Measurements from ENCODE around the gene ELOVL5.

ELOVL5 gene

GRCh38 chr6:53299331-53300005 lies 49.3 kb downstream of the ELOVL5 start:
- H3K27me3 ChIP-seq (ENCODE audit: insufficient read depth, poor library complexity, severe bottlenecking): no peaks in the 10 kb centered on the region
- H3K27ac ChIP-seq (replicated peaks): no peak overlapping the region
- TF ChIP-seq CTCF (IDR thresholded peaks at IDR 0.05; ENCODE audit: insufficient read depth, low read length): no peak
- no peak for TF ChIP-seq REST (IDR thresholded peaks at IDR 0.05; ENCODE audit: insufficient replicate concordance, low read depth)
- no peak for TF ChIP-seq POLR2AphosphoS5 (IDR thresholded peaks at IDR 0.05; ENCODE audit: low read depth)
- no peak for TF ChIP-seq SPI1 (IDR thresholded peaks at IDR 0.05; ENCODE audit: borderline replicate concordance, low read depth)
- TF ChIP-seq GABPA (IDR thresholded peaks at IDR 0.05; ENCODE audit: low read depth): no peak
- no peak overlapping the region for H3K4me3 ChIP-seq (replicated peaks; ENCODE audit: insufficient read depth, low read length)
- DNase-seq (ENCODE audit: low read depth in 1 of 2, low spot score in 1 of 2): no peak

GRCh38 chr6:53297004-53297403 lies 51.7 kb downstream of the ELOVL5 start:
- DNase-seq (ENCODE audit: low read depth in 1 of 2, low spot score in 1 of 2): no peak
- TF ChIP-seq CTCF (IDR thresholded peaks at IDR 0.05; ENCODE audit: insufficient read depth, low read length): no peak
- Histone ChIP-seq H3K4me3 (replicated peaks; ENCODE audit: insufficient read depth, low read length) (no peak overlapping the region), H3K27ac (replicated peaks) (no peak overlapping the region), H3K27me3 (ENCODE audit: insufficient read depth, poor library complexity, severe bottlenecking) (no peaks in the 10 kb centered on the region)

GRCh38 chr6:53295176-53295575 lies 53.6 kb downstream of the ELOVL5 start:
- no peak overlapping the region for H3K27ac ChIP-seq (replicated peaks)
- no peak for TF ChIP-seq POLR2AphosphoS5 (IDR thresholded peaks at IDR 0.05; ENCODE audit: low read depth)
- TF ChIP-seq GABPA (IDR thresholded peaks at IDR 0.05; ENCODE audit: low read depth): no peak
- no peak for TF ChIP-seq SPI1 (IDR thresholded peaks at IDR 0.05; ENCODE audit: borderline replicate concordance, low read depth)
- TF ChIP-seq CTCF (IDR thresholded peaks at IDR 0.05; ENCODE audit: insufficient read depth, low read length): no peak
- TF ChIP-seq REST (IDR thresholded peaks at IDR 0.05; ENCODE audit: insufficient replicate concordance, low read depth): no peak
- no peak overlapping the region for H3K4me3 ChIP-seq (replicated peaks; ENCODE audit: insufficient read depth, low read length)
- H3K27me3 ChIP-seq (ENCODE audit: insufficient read depth, poor library complexity, severe bottlenecking): no peaks in the 10 kb centered on the region
- no peak for DNase-seq (ENCODE audit: low read depth in 1 of 2, low spot score in 1 of 2)

- TF ChIP-seq GABPA (IDR thresholded peaks at IDR 0.05; ENCODE audit: low read depth): no peak
- no peak for TF ChIP-seq REST (IDR thresholded peaks at IDR 0.05; ENCODE audit: insufficient replicate concordance, low read depth)
- TF ChIP-seq CTCF (IDR thresholded peaks at IDR 0.05; ENCODE audit: insufficient read depth, low read length): no peak
- Histone ChIP-seq H3K4me3 (replicated peaks; ENCODE audit: insufficient read depth, low read length) (no peak overlapping the region), H3K27ac (replicated peaks) (no peak overlapping the region), H3K27me3 (ENCODE audit: insufficient read depth, poor library complexity, severe bottlenecking) (no peaks in the 10 kb centered on the region)
- no peak for DNase-seq (ENCODE audit: low read depth in 1 of 2, low spot score in 1 of 2)
These were observed 54.1 kb downstream of the ELOVL5 start for GRCh38 chr6:53294611-53295010.
